NCI-H526 treated with DMSO at 0.1 percent for 48 hours (cell line): ENCODE results near the gene INSM1.
A peak's percentile ranks its signal among the peaks of the same experiment; 100 is the strongest.

Source experiments
- DNase-seq: peaks from one replicate; lab custom pipeline; 2025; lab: John Stamatoyannopoulos, UW

INSM1 gene

GRCh38 chr20:20362774-20363433 lies 5.0 kb upstream of the INSM1 start:
- peak; percentile 98 for DNase-seq

- DNase-seq, result peak; percentile 29
Observed at GRCh38 chr20:20363434-20363798, 4.5 kb upstream of the INSM1 start.

GRCh38 chr20:20363799-20364592 lies 3.9 kb upstream of the INSM1 start:
- DNase-seq, result peak; percentile 88

- DNase-seq, result no peak
Observed at GRCh38 chr20:20364593-20365479, 3.1 kb upstream of the INSM1 start.

- DNase-seq, result no peak
Observed at GRCh38 chr20:20365480-20366161, 2.3 kb upstream of the INSM1 start.

GRCh38 chr20:20366551-20366875 lies 1.4 kb upstream of the INSM1 start:
- DNase-seq, result no peak

- no peak for DNase-seq
Observed at GRCh38 chr20:20366876-20367574, 879 bp upstream of the INSM1 start.

GRCh38 chr20:20368418-20369249 lies 730 bp downstream of the INSM1 start:
- peak; percentile 58 for DNase-seq

GRCh38 chr20:20369250-20370093 lies 1.6 kb downstream of the INSM1 start:
- DNase-seq, result peak; percentile 80

- peak; percentile 35 for DNase-seq
Observed at GRCh38 chr20:20370094-20370575, 2.2 kb downstream of the INSM1 start.

GRCh38 chr20:20371083-20371482 lies 3.2 kb downstream of the INSM1 start:
- DNase-seq, result no peak

GRCh38 chr20:20371681-20372080 lies 3.8 kb downstream of the INSM1 start:
- no peak for DNase-seq

GRCh38 chr20:20373091-20373571 lies 5.2 kb downstream of the INSM1 start:
- no peak for DNase-seq

GRCh38 chr20:20375862-20376261 lies 8.0 kb downstream of the INSM1 start:
- no peak for DNase-seq

- DNase-seq, result no peak
Observed at GRCh38 chr20:20386192-20386591, 18.3 kb downstream of the INSM1 start.

- no peak for DNase-seq
Observed at GRCh38 chr20:20390393-20390792, 22.5 kb downstream of the INSM1 start.

GRCh38 chr20:20391115-20391514 lies 23.2 kb downstream of the INSM1 start:
- DNase-seq, result no peak

GRCh38 chr20:20391766-20392165 lies 23.9 kb downstream of the INSM1 start:
- no peak for DNase-seq
